DMS153 treated with DMSO at 0.1 percent for 48 hours (cell line): ENCODE data around the gene MGMT.
"Not testable (repeated sequence)": the region's sequence is repeated elsewhere in the genome, so short reads cannot be mapped to it uniquely, and the experiment has no call there.

Experiments used
- DNase-seq: peaks from one replicate; lab custom pipeline; 2025; ENCODE audit not compliant: unreplicated experiment; lab: John Stamatoyannopoulos, UW

MGMT gene

GRCh38 chr10:129466703-129467358 is at the start of gene MGMT:
Gene MGMT, plus strand, starts transcription at chr10:129467241.
- DNase-seq: peak; percentile 46

- DNase-seq: no peak
These were observed 49.2 kb upstream of the MGMT start for GRCh38 chr10:129417870-129418269.

- DNase-seq: no peak
These were observed 48.4 kb upstream of the MGMT start for GRCh38 chr10:129418496-129419225.

GRCh38 chr10:129419397-129419796 is 47.6 kb upstream of the MGMT start:
- no peak for DNase-seq

GRCh38 chr10:129421399-129422010 is 45.5 kb upstream of the MGMT start:
- no peak for DNase-seq

- no peak for DNase-seq
These were observed 42.1 kb upstream of the MGMT start for GRCh38 chr10:129424978-129425377.

- no peak for DNase-seq
These were observed 40.4 kb upstream of the MGMT start for GRCh38 chr10:129426606-129427005.

- DNase-seq: no peak
These were observed 33.8 kb upstream of the MGMT start for GRCh38 chr10:129433266-129433665.

GRCh38 chr10:129435724-129436123 is 31.3 kb upstream of the MGMT start:
- not testable (repeated sequence) for DNase-seq

- DNase-seq: no peak
These were observed 29.0 kb upstream of the MGMT start for GRCh38 chr10:129438024-129438423.

- DNase-seq: no peak
These were observed 26.8 kb upstream of the MGMT start for GRCh38 chr10:129440247-129440646.

- DNase-seq: no peak
These were observed 26.2 kb upstream of the MGMT start for GRCh38 chr10:129440722-129441316.

GRCh38 chr10:129441372-129442009 is 25.6 kb upstream of the MGMT start:
- no peak for DNase-seq

GRCh38 chr10:129442866-129443265 is 24.2 kb upstream of the MGMT start:
- DNase-seq: no peak

- DNase-seq: no peak
These were observed 22.7 kb upstream of the MGMT start for GRCh38 chr10:129444359-129444758.

- no peak for DNase-seq
These were observed 21.4 kb upstream of the MGMT start for GRCh38 chr10:129445436-129446182.

- no peak for DNase-seq
These were observed 20.9 kb upstream of the MGMT start for GRCh38 chr10:129446183-129446581.

GRCh38 chr10:129447486-129447885 is 19.6 kb upstream of the MGMT start:
- DNase-seq: no peak

- DNase-seq: no peak
These were observed 19.0 kb upstream of the MGMT start for GRCh38 chr10:129448086-129448485.

GRCh38 chr10:129448539-129448938 is 18.5 kb upstream of the MGMT start:
- no peak for DNase-seq

- no peak for DNase-seq
These were observed 17.1 kb upstream of the MGMT start for GRCh38 chr10:129449893-129450292.
